ENCODE measurements around the gene C6orf89. TPM values are rescaled to one million over a fixed set of nuclear protein-coding genes. Genes with fewer than 3 reads are reported as not detected.

The C6orf89 gene
- total RNA-seq, 5 donors from 2014 or later (not counting 1 experiment from before 2014, with no cell fraction given) = 32.6 to 57.9 (median 46.1) TPM

DNA sequence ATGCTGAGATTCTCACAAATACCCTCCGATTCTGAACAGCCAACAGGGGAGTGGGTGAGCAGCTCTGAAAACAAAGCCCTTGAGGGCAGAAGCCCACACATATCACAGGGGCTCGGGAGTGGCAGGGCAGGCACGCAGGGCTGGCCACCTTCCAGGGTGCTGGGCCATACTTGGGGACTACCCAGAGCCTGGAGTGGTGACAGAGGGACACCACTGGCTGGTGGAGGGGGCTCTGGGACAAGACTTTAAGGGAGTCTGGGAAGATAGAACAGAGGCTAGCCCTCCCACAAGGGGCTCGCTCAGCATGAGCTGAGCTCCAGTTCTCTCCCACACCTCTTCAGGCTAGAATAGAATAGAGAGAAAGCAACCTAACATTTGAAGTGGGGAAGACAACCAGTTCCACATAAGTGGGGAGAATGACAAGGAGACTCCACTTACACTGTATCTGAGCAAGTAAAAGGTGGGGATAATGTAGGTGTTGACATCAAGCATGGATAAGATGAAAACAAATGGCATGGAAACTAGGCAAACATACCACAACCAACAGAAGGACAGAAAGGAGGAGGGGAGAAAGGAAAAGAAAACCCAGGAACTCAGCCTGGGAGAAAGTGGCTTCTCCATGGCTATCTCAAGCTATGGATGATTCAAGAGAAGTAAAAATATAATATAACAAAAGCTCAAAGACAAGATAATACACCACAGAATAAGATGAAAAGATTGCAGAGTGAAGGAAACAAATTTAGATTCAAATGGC is 18.1 kb upstream of the C6orf89 start:
- H3K4me1 ChIP-seq (ENCODE audit: control insufficient read depth in 1 of 2, extremely low read depth in 1 of 2, insufficient read depth in 2 of 2, low read length in 2 of 2) = peaks cover 6 to 14% of the 10 kb centered on the region in 2 experiments
- H3K27me3 Mint-ChIP-seq = no peaks in the 10 kb centered on the region
- DNase-seq (no peak), ATAC-seq (replicated peaks in 1 of 4) (no peak)
- no peak overlapping the region for H3K4me3 ChIP-seq (ENCODE audit: control insufficient read depth in 1 of 2, extremely low read depth in 1 of 2, low read length in 1 of 2)
- H3K4me3 Mint-ChIP-seq = peak overlapping the region in 1 of 3 donors; percentile 19
- no peak overlapping the region for H3K27ac ChIP-seq (ENCODE audit: low read length)
- H3K36me3 Mint-ChIP-seq = peaks cover 66% of the 10 kb centered on the region
- no peak overlapping the region for H3K27ac Mint-ChIP-seq
- H3K4me1 Mint-ChIP-seq = peaks cover 61 to 71% (median 63%) of the 10 kb centered on the region in 3 donors
- H3K36me3 ChIP-seq (ENCODE audit: control insufficient read depth in 2 of 2, extremely low read depth in 1 of 2, insufficient read depth in 1 of 2, low read length in 1 of 2) = peaks cover 3 to 67% of the 10 kb centered on the region in 2 donors
- H3K9me3 ChIP-seq = no peaks in the 10 kb centered on the region
- ChIA-PET CTCF (no interaction called here), POLR2A (interaction anchor here (0.5 to 0.6 kb wide), 3 partner anchors 187 to 408 kb away, joined by 3 to 6 read pairs (median 3); no protein-coding TSS in a partner anchor)
- WGBS (ENCODE audit: insufficient coverage) = 79% methylated on average over 2 of the region's 4 CpGs
- H3K9me3 Mint-ChIP-seq = no peaks in the 10 kb centered on the region
- H3K27me3 ChIP-seq (replicated peaks in 1 of 2; ENCODE audit: control insufficient read depth in 2 of 2, extremely low read depth in 1 of 2, insufficient read depth in 2 of 2, low read length in 1 of 2) = no peaks in the 10 kb centered on the region

DNA sequence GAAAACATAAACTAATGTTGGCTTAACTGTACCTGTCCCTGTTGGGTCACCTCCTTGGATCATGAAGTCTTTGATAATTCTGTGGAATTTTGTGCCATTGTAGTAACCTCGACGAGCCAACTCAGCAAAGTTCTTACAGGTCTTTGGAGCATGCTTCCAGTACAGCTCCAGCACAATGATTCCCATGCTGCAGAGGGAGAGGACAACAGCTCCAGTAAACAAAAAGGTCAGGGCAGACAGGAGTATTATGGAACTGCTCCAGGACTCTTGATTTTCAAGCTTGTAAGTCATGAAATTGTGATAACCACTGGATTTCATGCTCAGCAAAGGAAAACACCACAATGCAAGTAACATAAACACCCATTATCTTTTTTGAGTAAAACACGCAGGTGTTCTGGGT is 14.1 kb upstream of the C6orf89 start:
- Histone ChIP-seq H3K4me1 (ENCODE audit: control insufficient read depth in 1 of 2, extremely low read depth in 1 of 2, insufficient read depth in 2 of 2, low read length in 2 of 2) (peaks cover 13 to 14% of the 10 kb centered on the region in 2 experiments), H3K27ac (ENCODE audit: low read length) (no peak overlapping the region), H3K36me3 (ENCODE audit: control insufficient read depth in 2 of 2, extremely low read depth in 1 of 2, insufficient read depth in 1 of 2, low read length in 1 of 2) (peaks cover 3 to 32% of the 10 kb centered on the region in 2 donors), H3K27me3 (replicated peaks in 1 of 2; ENCODE audit: control insufficient read depth in 2 of 2, extremely low read depth in 1 of 2, insufficient read depth in 2 of 2, low read length in 1 of 2) (no peaks in the 10 kb centered on the region), H3K9me3 (no peaks in the 10 kb centered on the region), H3K4me3 (ENCODE audit: control insufficient read depth in 1 of 2, extremely low read depth in 1 of 2, low read length in 1 of 2) (no peak overlapping the region)
- no peaks in the 10 kb centered on the region for H3K9me3 Mint-ChIP-seq
- ATAC-seq (replicated peaks in 1 of 4) = no peak
- DNase-seq = no peak
- H3K36me3 Mint-ChIP-seq = peaks cover 31% of the 10 kb centered on the region
- H3K4me3 Mint-ChIP-seq = no peak overlapping the region
- H3K27me3 Mint-ChIP-seq = no peaks in the 10 kb centered on the region
- ChIA-PET CTCF (interaction anchor here in 1 of 2 donors (0.7 kb wide), 1 partner anchor 423 kb away, joined by 3 read pairs; no protein-coding TSS in a partner anchor), POLR2A (no interaction called here)
- WGBS (ENCODE audit: insufficient coverage) = 100% methylated on average over 2 of the region's 3 CpGs
- H3K27ac Mint-ChIP-seq = no peak overlapping the region
- H3K4me1 Mint-ChIP-seq = peaks cover 58 to 69% (median 68%) of the 10 kb centered on the region in 3 donors

DNA sequence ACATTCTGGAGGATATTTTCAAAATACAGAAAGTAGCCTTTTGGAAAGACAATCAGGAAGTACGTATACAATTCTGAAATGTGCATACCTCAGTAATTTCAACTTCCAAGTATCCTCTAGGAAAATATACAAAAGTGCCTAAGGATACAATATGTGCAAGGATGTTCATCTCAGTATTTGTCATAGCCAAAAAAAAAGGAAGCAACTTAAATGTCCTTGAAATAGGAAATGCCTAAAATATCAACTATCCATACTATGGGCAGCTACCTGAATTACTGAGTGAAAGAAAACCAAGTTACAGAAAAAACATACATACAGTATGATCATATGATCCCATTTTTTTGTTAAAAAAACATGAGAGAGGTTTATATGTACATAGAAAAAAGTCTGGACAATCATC is 12.6 kb upstream of the C6orf89 start:
- H3K4me1 ChIP-seq (ENCODE audit: control insufficient read depth in 1 of 2, extremely low read depth in 1 of 2, insufficient read depth in 2 of 2, low read length in 2 of 2) = peaks cover 11% of the 10 kb centered on the region in 2 experiments
- POLR2A ChIA-PET = interaction anchor here in 1 of 2 donors (0.5 kb wide), 1 partner anchor 40 kb away, joined by 3 read pairs; no protein-coding TSS in a partner anchor

DNA sequence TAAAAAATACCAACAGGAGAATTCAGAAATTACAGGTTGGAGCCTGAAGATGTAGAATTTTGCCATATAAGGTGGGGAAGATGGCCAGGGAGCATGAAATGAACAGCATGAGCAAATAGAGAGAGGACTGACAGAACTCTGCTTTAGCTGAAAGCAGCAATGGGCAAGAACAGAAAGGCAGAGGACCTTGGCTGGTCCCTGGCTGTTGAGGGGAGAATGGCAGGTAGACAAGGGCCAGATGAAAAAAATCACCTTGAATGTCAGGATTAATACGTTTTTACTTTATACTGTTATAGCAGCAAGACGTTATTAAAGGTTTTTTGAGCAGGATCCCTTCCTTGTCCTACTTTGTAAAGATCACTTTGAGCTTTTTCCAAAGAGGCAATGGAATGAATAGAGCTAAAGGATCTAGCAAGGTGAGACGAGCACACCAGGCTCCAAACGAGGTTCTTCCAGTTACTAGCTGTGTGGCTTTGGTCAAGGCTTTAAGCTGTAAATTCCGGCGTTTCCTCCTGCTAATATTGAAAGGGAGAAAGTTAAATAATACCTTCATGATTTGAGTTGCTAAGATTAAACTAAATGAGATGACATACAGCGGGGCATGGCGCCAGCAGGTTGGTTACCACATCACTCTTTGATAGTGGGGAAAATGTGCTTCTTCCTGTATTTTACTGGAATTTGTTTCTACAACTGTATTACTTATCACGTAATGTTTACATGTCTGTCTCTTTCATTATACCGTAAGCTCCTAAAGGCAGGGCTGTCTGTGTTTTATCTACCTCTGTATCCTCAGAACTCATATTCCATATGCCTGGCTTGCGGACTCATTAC is 11.9 kb upstream of the C6orf89 start:
- no peak for ATAC-seq (replicated peaks in 1 of 4)
- H3K27me3 Mint-ChIP-seq = peaks cover 0 to 3% of the 10 kb centered on the region in 2 donors
- Histone ChIP-seq H3K27me3 (replicated peaks in 1 of 2; ENCODE audit: control insufficient read depth in 2 of 2, extremely low read depth in 1 of 2, insufficient read depth in 2 of 2, low read length in 1 of 2) (peaks cover 0 to under 1% of the 10 kb centered on the region in 2 experiments), H3K4me3 (ENCODE audit: control insufficient read depth in 1 of 2, extremely low read depth in 1 of 2, low read length in 1 of 2) (peak overlapping the region; percentile 88 to 94), H3K4me1 (ENCODE audit: control insufficient read depth in 1 of 2, extremely low read depth in 1 of 2, insufficient read depth in 2 of 2, low read length in 2 of 2) (peaks cover 11% of the 10 kb centered on the region in 2 experiments), H3K36me3 (ENCODE audit: control insufficient read depth in 2 of 2, extremely low read depth in 1 of 2, insufficient read depth in 1 of 2, low read length in 1 of 2) (peaks cover 3 to 21% of the 10 kb centered on the region in 2 donors), H3K27ac (ENCODE audit: low read length) (peak overlapping the region; percentile 76), H3K9me3 (no peaks in the 10 kb centered on the region)
- peak overlapping the region; percentile 88 to 96 (median 94) for H3K4me3 Mint-ChIP-seq
- peaks cover 42 to 51% (median 50%) of the 10 kb centered on the region in 3 donors for H3K4me1 Mint-ChIP-seq
- WGBS (ENCODE audit: insufficient coverage) = 34% methylated on average over 6 of the region's 11 CpGs
- peaks cover 19% of the 10 kb centered on the region for H3K36me3 Mint-ChIP-seq
- DNase-seq = peak in 2 of 35 experiments; percentile 18 to 23
- ChIA-PET POLR2A (interaction anchor here (0.5 to 2.1 kb wide), 5 partner anchors 11 to 1504 kb away, joined by 4 to 8 read pairs (median 6); partner anchors contain the start of gene C6orf89 (in 2 of the 2)), CTCF (interaction anchor here in 1 of 2 donors (0.6 to 4.7 kb wide), 11 partner anchors 9 to 337 kb away, joined by 3 to 49 read pairs (median 4); partner anchors contain the start of genes C6orf89 and MTCH1)
- H3K9me3 Mint-ChIP-seq = no peaks in the 10 kb centered on the region
- H3K27ac Mint-ChIP-seq = peak overlapping the region; percentile 72 to 100

More for the DNA sequence above, 12.6 kb upstream of the C6orf89 start:
- H3K27ac Mint-ChIP-seq = peak overlapping the region; percentile 40 to 100
- peaks cover 20% of the 10 kb centered on the region for H3K36me3 Mint-ChIP-seq
- ATAC-seq (replicated peaks in 1 of 4) (no peak), DNase-seq (no peak)
- H3K4me1 Mint-ChIP-seq = peaks cover 45 to 55% (median 54%) of the 10 kb centered on the region in 3 donors
- peaks cover 3 to 26% of the 10 kb centered on the region in 2 donors for H3K36me3 ChIP-seq (ENCODE audit: control insufficient read depth in 2 of 2, extremely low read depth in 1 of 2, insufficient read depth in 1 of 2, low read length in 1 of 2)
- H3K9me3 ChIP-seq = no peaks in the 10 kb centered on the region
- H3K4me3 ChIP-seq (ENCODE audit: control insufficient read depth in 1 of 2, extremely low read depth in 1 of 2, low read length in 1 of 2) = no peak overlapping the region
- H3K27me3 Mint-ChIP-seq = peaks cover 0 to 1% of the 10 kb centered on the region in 2 donors
- H3K9me3 Mint-ChIP-seq = no peaks in the 10 kb centered on the region
- H3K27me3 ChIP-seq (replicated peaks in 1 of 2; ENCODE audit: control insufficient read depth in 2 of 2, extremely low read depth in 1 of 2, insufficient read depth in 2 of 2, low read length in 1 of 2) = no peaks in the 10 kb centered on the region
- WGBS (ENCODE audit: insufficient coverage) = no CpG with 5 or more reads among the region's 1 CpG
- H3K27ac ChIP-seq (ENCODE audit: low read length) = no peak overlapping the region
- H3K4me3 Mint-ChIP-seq = peak overlapping the region; percentile 88 to 96 (median 94)
- CTCF ChIA-PET = interaction anchor here (0.6 to 4.7 kb wide), 8 partner anchors 9 to 258 kb away, joined by 3 to 49 read pairs (median 4); partner anchors contain the start of genes C6orf89 (in 1 of the 2) and MTCH1 (in 1 of the 2)

DNA sequence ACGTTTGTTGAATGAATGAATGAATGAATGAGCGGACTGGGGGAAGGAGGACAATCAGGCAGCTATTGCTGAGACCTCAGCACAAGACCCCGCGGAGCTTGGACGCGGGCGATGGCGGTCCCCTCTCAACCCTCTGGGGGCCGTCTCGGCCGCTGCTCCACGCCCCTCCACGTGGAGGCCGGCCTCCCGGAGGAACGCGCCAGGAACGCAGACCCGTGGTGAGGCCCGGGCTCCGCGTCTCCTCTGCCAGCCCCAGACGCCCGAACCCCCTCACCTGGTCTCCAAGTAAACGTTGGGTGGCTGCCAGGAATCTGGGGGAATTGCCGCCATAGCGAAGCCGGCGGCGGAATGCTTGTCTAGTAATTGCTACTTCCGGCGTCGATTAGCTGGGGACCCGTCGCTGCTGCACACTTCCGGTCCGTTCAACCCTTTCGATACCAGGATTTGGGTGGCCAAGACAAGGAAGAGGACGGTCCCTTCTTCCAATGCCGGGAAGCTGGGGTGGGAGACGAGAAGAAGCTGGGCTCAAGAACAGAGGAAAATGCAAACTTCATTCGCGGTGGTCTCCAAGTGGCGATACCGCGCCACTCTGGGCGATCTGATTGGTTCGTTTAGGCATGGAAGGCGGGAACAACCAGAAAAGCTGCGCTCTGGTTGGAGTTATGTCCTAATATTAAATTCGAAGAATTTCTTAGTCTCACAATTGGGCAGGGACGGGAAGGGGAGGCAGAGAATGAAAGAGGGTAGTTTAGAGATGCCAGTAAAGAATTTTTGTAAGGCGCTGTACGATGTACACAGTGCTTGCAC is 11.1 kb upstream of the C6orf89 start, which contains the start of gene PPIL1:
PPIL1 (minus strand) TSS at position 361 of the 807 bp plus-strand sequence; CDS start at position 330, 31 bp downstream.
- Mint-ChIP-seq H3K27ac (peak within 1 kb of the TSS; percentile 99 to 100), H3K36me3 (peaks cover 19% of the 10 kb centered on the region), H3K4me1 (peaks cover 42 to 51% (median 46%) of the 10 kb centered on the region in 3 donors), H3K4me3 (peak within 1 kb of the TSS; percentile 88 to 96 (median 94)), H3K27me3 (peaks cover 6 to 8% of the 10 kb centered on the region in 2 donors), H3K9me3 (no peaks in the 10 kb centered on the region)
- H3K36me3 ChIP-seq (ENCODE audit: control insufficient read depth in 2 of 2, extremely low read depth in 1 of 2, insufficient read depth in 1 of 2, low read length in 1 of 2) = peaks cover 3 to 14% of the 10 kb centered on the region in 2 donors
- H3K27me3 ChIP-seq (replicated peaks in 1 of 2; ENCODE audit: control insufficient read depth in 2 of 2, extremely low read depth in 1 of 2, insufficient read depth in 2 of 2, low read length in 1 of 2) = peaks cover 0 to 5% of the 10 kb centered on the region in 2 experiments
- H3K27ac ChIP-seq (ENCODE audit: low read length) = peak within 1 kb of the TSS; percentile 76
- DNase-seq (peak; percentile 69 to 91 (median 83)), ATAC-seq (replicated peaks in 1 of 4) (peak; percentile 91 to 94 (median 92))
- ChIA-PET CTCF (interaction anchor here (0.7 to 4.7 kb wide), 14 partner anchors 8 to 336 kb away, joined by 3 to 49 read pairs (median 4); partner anchors contain the start of gene C6orf89 (in 1 of the 2)), POLR2A (interaction anchor here (0.5 to 2.1 kb wide), 6 partner anchors 10 to 1503 kb away, joined by 3 to 8 read pairs (median 5); partner anchors contain the start of genes C6orf89 (in 2 of the 2), TBC1D22B (in 1 of the 2) and TMEM217 (in 1 of the 2))
- 0% methylated on average over 29 of the region's 54 CpGs for WGBS (ENCODE audit: insufficient coverage)
- H3K4me3 ChIP-seq (ENCODE audit: control insufficient read depth in 1 of 2, extremely low read depth in 1 of 2, low read length in 1 of 2) = peak within 1 kb of the TSS; percentile 88 to 94
- no peaks in the 10 kb centered on the region for H3K9me3 ChIP-seq
- peaks cover 11% of the 10 kb centered on the region in 2 experiments for H3K4me1 ChIP-seq (ENCODE audit: control insufficient read depth in 1 of 2, extremely low read depth in 1 of 2, insufficient read depth in 2 of 2, low read length in 2 of 2)

Data from T-cell (primary cell).